Activated T-helper 1 cell treated with anti-CD3 and anti-CD28 coated beads, Interleukin-12 subunit alpha, Interleukin-12 subunit beta, Interleukin-2, Interleukin-4 antibody, amounts not matched to agents 30 ng/mL and 10 ng/mL and 1 ng/mL, durations not matched to agents 14 hours and 24 hours and 36 hours (primary cell): Measurements from ENCODE around the gene ALG12. TPM values are rescaled to one million over a fixed set of nuclear protein-coding genes. Genes with fewer than 3 reads are reported as not detected.

ENCODE experiments used
- DNase-seq: peaks from one replicate; pipeline ENCODE4 v3.0.0; 2021; ENCODE audit warnings: low spot score
- H3K27ac Mint-ChIP-seq: one replicate; pipeline ENCODE4 v1.8.0; 2021; ENCODE audit warnings: mild to moderate bottlenecking, mixed read lengths
- H3K27me3 Mint-ChIP-seq: one replicate; pipeline ENCODE4 v1.8.0; 2022; ENCODE audit warnings: mild to moderate bottlenecking, moderate library complexity, mixed read lengths; ENCODE audit not compliant: insufficient read depth
- H3K36me3 Mint-ChIP-seq: one replicate; pipeline ENCODE4 v1.8.0; 2021; ENCODE audit warnings: low read depth, mixed read lengths
- H3K4me1 Mint-ChIP-seq: one replicate; pipeline ENCODE4 v1.8.0; 2021; ENCODE audit warnings: low read depth, mixed read lengths
- H3K4me3 Mint-ChIP-seq: one replicate; pipeline ENCODE4 v1.8.0; 2021; ENCODE audit warnings: mild to moderate bottlenecking, moderate library complexity, mixed read lengths
- H3K9me3 Mint-ChIP-seq: one replicate; pipeline ENCODE4 v1.8.0; 2021; ENCODE audit warnings: mixed read lengths
- intact Hi-C: fragments of 100-400 bp; cut with micrococcal nuclease; formaldehyde crosslinking; loops from one replicate; pipeline ENCODE4 v1.15.1; 2024
- total RNA-seq: library from RNA; stranded (reverse); gene quantifications from 2 replicates; pipeline ENCODE4 v1.2.3, GENCODE V29; 2022

ALG12 gene
- total RNA-seq, 1 donor from 2014 or later, result 18.5 TPM

- Mint-ChIP-seq H3K4me3 (no peak overlapping the region), H3K9me3 (peaks cover 4% of the 10 kb centered on the region)
- intact Hi-C loops, result no loop called here
Observed at GRCh38 chr22:49886346-49887063, 31.7 kb downstream of the ALG12 start.

GRCh38 chr22:49885881-49886280 is 32.4 kb downstream of the ALG12 start:
- DNase-seq, result no peak
- Mint-ChIP-seq H3K27me3 (no peaks in the 10 kb centered on the region), H3K27ac (no peak overlapping the region), H3K9me3 (no peaks in the 10 kb centered on the region), H3K4me1 (peaks cover 15% of the 10 kb centered on the region), H3K36me3 (peaks cover 41% of the 10 kb centered on the region), H3K4me3 (no peak overlapping the region)
- intact Hi-C loops, result no loop called here

More at GRCh38 chr22:49886346-49887063, 31.7 kb downstream of the ALG12 start:
- H3K36me3 Mint-ChIP-seq, result peaks cover 47% of the 10 kb centered on the region
- H3K27ac Mint-ChIP-seq, result no peak overlapping the region
- H3K27me3 Mint-ChIP-seq, result no peaks in the 10 kb centered on the region
- no peak for DNase-seq
- H3K4me1 Mint-ChIP-seq, result peaks cover 11% of the 10 kb centered on the region

GRCh38 chr22:49885281-49885680 is 33.0 kb downstream of the ALG12 start:
- H3K9me3 Mint-ChIP-seq, result no peaks in the 10 kb centered on the region
- no peak overlapping the region for H3K27ac Mint-ChIP-seq
- peaks cover 19% of the 10 kb centered on the region for H3K4me1 Mint-ChIP-seq
- H3K27me3 Mint-ChIP-seq, result no peaks in the 10 kb centered on the region
- no peak overlapping the region for H3K4me3 Mint-ChIP-seq
- intact Hi-C loops, result no loop called here
- peaks cover 40% of the 10 kb centered on the region for H3K36me3 Mint-ChIP-seq
- no peak for DNase-seq

GRCh38 chr22:49884503-49885260 is 33.6 kb downstream of the ALG12 start:
- Mint-ChIP-seq H3K36me3 (peaks cover 39% of the 10 kb centered on the region), H3K4me3 (no peak overlapping the region), H3K27me3 (no peaks in the 10 kb centered on the region), H3K9me3 (no peaks in the 10 kb centered on the region), H3K27ac (no peak overlapping the region), H3K4me1 (peaks cover 25% of the 10 kb centered on the region)
- intact Hi-C loops, result no loop called here
- no peak for DNase-seq

- H3K4me1 Mint-ChIP-seq, result peaks cover 25% of the 10 kb centered on the region
- intact Hi-C loops, result no loop called here
- no peak overlapping the region for H3K4me3 Mint-ChIP-seq
- no peak overlapping the region for H3K27ac Mint-ChIP-seq
- no peak for DNase-seq
- no peaks in the 10 kb centered on the region for H3K27me3 Mint-ChIP-seq
- H3K36me3 Mint-ChIP-seq, result peaks cover 35% of the 10 kb centered on the region
- no peaks in the 10 kb centered on the region for H3K9me3 Mint-ChIP-seq
Observed at GRCh38 chr22:49884075-49884474, 34.2 kb downstream of the ALG12 start.

GRCh38 chr22:49883294-49883640 is 35.0 kb downstream of the ALG12 start:
- H3K36me3 Mint-ChIP-seq, result peaks cover 38% of the 10 kb centered on the region
- DNase-seq, result no peak
- no peaks in the 10 kb centered on the region for H3K27me3 Mint-ChIP-seq
- no peak overlapping the region for H3K27ac Mint-ChIP-seq
- peaks cover 25% of the 10 kb centered on the region for H3K4me1 Mint-ChIP-seq
- H3K9me3 Mint-ChIP-seq, result no peaks in the 10 kb centered on the region
- no peak overlapping the region for H3K4me3 Mint-ChIP-seq
- intact Hi-C loops, result no loop called here

GRCh38 chr22:49882519-49883293 is 35.5 kb downstream of the ALG12 start:
- H3K27ac Mint-ChIP-seq, result no peak overlapping the region
- H3K27me3 Mint-ChIP-seq, result no peaks in the 10 kb centered on the region
- H3K4me1 Mint-ChIP-seq, result peaks cover 25% of the 10 kb centered on the region
- H3K36me3 Mint-ChIP-seq, result peaks cover 35% of the 10 kb centered on the region
- H3K4me3 Mint-ChIP-seq, result no peak overlapping the region
- intact Hi-C loops, result no loop called here
- no peak for DNase-seq
- no peaks in the 10 kb centered on the region for H3K9me3 Mint-ChIP-seq

GRCh38 chr22:49881856-49882255 is 36.4 kb downstream of the ALG12 start:
- H3K36me3 Mint-ChIP-seq, result peaks cover 31% of the 10 kb centered on the region
- no peak for DNase-seq
- intact Hi-C loops, result no loop called here
- no peak overlapping the region for H3K27ac Mint-ChIP-seq
- no peak overlapping the region for H3K4me3 Mint-ChIP-seq
- peaks cover 25% of the 10 kb centered on the region for H3K4me1 Mint-ChIP-seq
- H3K27me3 Mint-ChIP-seq, result no peaks in the 10 kb centered on the region
- H3K9me3 Mint-ChIP-seq, result no peaks in the 10 kb centered on the region

GRCh38 chr22:49880281-49880680 is 38.0 kb downstream of the ALG12 start:
- intact Hi-C loops, result no loop called here
- Mint-ChIP-seq H3K4me3 (peak overlapping the region; percentile 73), H3K36me3 (peaks cover 27% of the 10 kb centered on the region), H3K27me3 (no peaks in the 10 kb centered on the region), H3K27ac (peak overlapping the region; percentile 73), H3K4me1 (peaks cover 25% of the 10 kb centered on the region), H3K9me3 (no peaks in the 10 kb centered on the region)
- DNase-seq, result peak; percentile 26

- H3K36me3 Mint-ChIP-seq, result peaks cover 30% of the 10 kb centered on the region
- intact Hi-C loops, result no loop called here
- peak overlapping the region; percentile 73 for H3K4me3 Mint-ChIP-seq
- DNase-seq, result no peak
- H3K27me3 Mint-ChIP-seq, result no peaks in the 10 kb centered on the region
- H3K9me3 Mint-ChIP-seq, result no peaks in the 10 kb centered on the region
- peaks cover 25% of the 10 kb centered on the region for H3K4me1 Mint-ChIP-seq
- H3K27ac Mint-ChIP-seq, result peak overlapping the region; percentile 73
Observed at GRCh38 chr22:49879871-49880270, 38.4 kb downstream of the ALG12 start.

GRCh38 chr22:49878206-49878605 is 40.0 kb downstream of the ALG12 start:
- H3K27ac Mint-ChIP-seq, result no peak overlapping the region
- H3K36me3 Mint-ChIP-seq, result peaks cover 21% of the 10 kb centered on the region
- H3K4me1 Mint-ChIP-seq, result peaks cover 34% of the 10 kb centered on the region

GRCh38 chr22:49877642-49878041 is 40.6 kb downstream of the ALG12 start:
- Mint-ChIP-seq H3K4me3 (no peak overlapping the region), H3K36me3 (peaks cover 21% of the 10 kb centered on the region), H3K27ac (no peak overlapping the region), H3K27me3 (no peaks in the 10 kb centered on the region), H3K9me3 (no peaks in the 10 kb centered on the region), H3K4me1 (peaks cover 35% of the 10 kb centered on the region)
- intact Hi-C loops, result no loop called here
- no peak for DNase-seq

More at GRCh38 chr22:49878206-49878605, 40.0 kb downstream of the ALG12 start:
- H3K27me3 Mint-ChIP-seq, result no peaks in the 10 kb centered on the region
- H3K9me3 Mint-ChIP-seq, result no peaks in the 10 kb centered on the region
- no peak for DNase-seq
- H3K4me3 Mint-ChIP-seq, result no peak overlapping the region
- intact Hi-C loops, result no loop called here
